ENCODE measurements around the gene EFEMP2. TPM values are rescaled to one million over a fixed set of nuclear protein-coding genes. Genes with fewer than 3 reads are reported as not detected.

The EFEMP2 gene
- total RNA-seq, 1 experiment from 2014 or later = 23.7 TPM

GRCh38 chr11:65854852-65855837, 17.5 kb downstream of the EFEMP2 start:
- H3K4me3 ChIP-seq (ENCODE audit: low read depth in 2 of 2, low read length in 2 of 2) = peak overlapping the region; percentile 94 to 99
- no peaks in the 10 kb centered on the region for H3K9me3 ChIP-seq (ENCODE audit: control insufficient read depth, insufficient read depth, low read depth, low read length)

More at GRCh38 chr11:65854852-65855837, 17.5 kb downstream of the EFEMP2 start:
- ChIA-PET POLR2A (interaction anchor here (0.7 kb wide), 1 partner anchor 116 kb away, joined by 4 read pairs; no protein-coding TSS in a partner anchor), CTCF (interaction anchor here (0.7 kb wide), 1 partner anchor 76 kb away, joined by 3 read pairs; no protein-coding TSS in a partner anchor)
- ATAC-seq (no peak), DNase-seq (ENCODE audit: low read depth, low spot score) (no peak)
- Histone ChIP-seq H3K27me3 (ENCODE audit: control insufficient read depth, insufficient read depth, low read length) (no peaks in the 10 kb centered on the region), H3K4me1 (ENCODE audit: control insufficient read depth, insufficient read depth, low read length) (peaks cover 38% of the 10 kb centered on the region), H3K27ac (ENCODE audit: low read length) (peak overlapping the region; percentile 93; the same call in 1 of the 2 replicates), H3K36me3 (ENCODE audit: control insufficient read depth, insufficient read depth, low read length) (peaks cover 29% of the 10 kb centered on the region)
- TF ChIP-seq POLR2AphosphoS5 (IDR thresholded peaks at IDR 0.05; ENCODE audit: low read depth, low read length) (no peak), SIN3A (IDR thresholded peaks at IDR 0.05; ENCODE audit: borderline replicate concordance, insufficient read depth, low read depth, low read length) (no peak), TCF7L2 (IDR thresholded peaks at IDR 0.05; ENCODE audit: low read depth, low read length) (no peak), CTCF (IDR thresholded peaks at IDR 0.05) (no peak), REST (IDR thresholded peaks at IDR 0.05; ENCODE audit: insufficient read depth in 1 of 2, low read depth in 2 of 2, low read length in 1 of 2) (no peak)
- in situ Hi-C loops (cut with HindIII; ENCODE audit: low pct_unique_long_range_greater_than_20kb, low sequenced_read_pairs) (no loop called here), intact Hi-C loops (cut with micrococcal nuclease; ENCODE audit: unreplicated experiment) (loop anchor here (10.0 kb wide), 1 partner anchor 300 kb away; the partner anchor contains the start of gene LTBP3)
- BruUV-seq (replicated peaks) = TSS peak; percentile 95

Measured in Panc1 (cell line).